DMS53 (cell line): Measurements from ENCODE around the gene ABCA5.

Experiments
- DNase-seq: peaks from one replicate; lab custom pipeline; 2025; lab: John Stamatoyannopoulos, UW

ABCA5 gene

GRCh38 chr17:69267219-69267618 is 59.7 kb downstream of the ABCA5 start:
- no peak for DNase-seq

- no peak for DNase-seq
These were observed 61.1 kb downstream of the ABCA5 start for GRCh38 chr17:69265873-69266272.

- DNase-seq: no peak
These were observed 72.7 kb downstream of the ABCA5 start for GRCh38 chr17:69254187-69254586.

GRCh38 chr17:69250641-69251040 is 76.3 kb downstream of the ABCA5 start:
- DNase-seq: no peak

GRCh38 chr17:69246726-69247375 is 80.1 kb downstream of the ABCA5 start:
- peak; percentile 69 for DNase-seq

- DNase-seq: peak; percentile 15
These were observed 80.7 kb downstream of the ABCA5 start for GRCh38 chr17:69246202-69246601.

GRCh38 chr17:69245617-69246016 is 81.3 kb downstream of the ABCA5 start:
- no peak for DNase-seq

GRCh38 chr17:69239611-69240600 is 87.0 kb downstream of the ABCA5 start:
- no peak for DNase-seq

GRCh38 chr17:69236946-69237345 is 90.0 kb downstream of the ABCA5 start:
- no peak for DNase-seq

GRCh38 chr17:69236464-69236863 is 90.5 kb downstream of the ABCA5 start:
- DNase-seq: no peak

- peak; percentile 91 for DNase-seq
These were observed 91.4 kb downstream of the ABCA5 start for GRCh38 chr17:69235338-69236058.

- no peak for DNase-seq
These were observed 94.3 kb downstream of the ABCA5 start for GRCh38 chr17:69232650-69233049.

GRCh38 chr17:69231521-69231920 is 95.4 kb downstream of the ABCA5 start:
- no peak for DNase-seq

GRCh38 chr17:69230939-69231338 is 96.0 kb downstream of the ABCA5 start:
- no peak for DNase-seq

GRCh38 chr17:69228576-69228975 is 98.4 kb downstream of the ABCA5 start, which contains the start of gene ABCA10:
ABCA10 (minus strand) TSS chr17:69228824; CDS start chr17:69225358, 3,466 bp downstream.
- no peak for DNase-seq

GRCh38 chr17:69228018-69228417 is 98.9 kb downstream of the ABCA5 start:
- no peak for DNase-seq

GRCh38 chr17:69227541-69227940 is 99.4 kb downstream of the ABCA5 start:
- DNase-seq: no peak

- DNase-seq: peak; percentile 82
These were observed 103.1 kb downstream of the ABCA5 start for GRCh38 chr17:69223809-69224208.

- no peak for DNase-seq
These were observed 104.2 kb downstream of the ABCA5 start for GRCh38 chr17:69222707-69223258.

- DNase-seq: no peak
These were observed 106.8 kb downstream of the ABCA5 start for GRCh38 chr17:69220098-69220497.

GRCh38 chr17:69218986-69219385 is 107.9 kb downstream of the ABCA5 start:
- peak; percentile 11 for DNase-seq
